Smooth muscle cell (in vitro differentiated cells): ENCODE data around the gene NT5DC2. TPM values are rescaled to one million over a fixed set of nuclear protein-coding genes. Genes with fewer than 3 reads are reported as not detected.
A peak's percentile ranks its signal among the peaks of the same experiment; 100 is the strongest.

ENCODE experiments used
- DNase-seq: peaks from one replicate; lab custom pipeline; 2025; ENCODE audit not compliant: unreplicated experiment; lab: John Stamatoyannopoulos, UW
- H2AFZ ChIP-seq: fragments of 200-600 bp; sonication (generic); 2 replicates; pipeline ENCODE4 v1.6.0; 2016; ENCODE audit warnings: antibody characterized with exemption, low read depth, mild to moderate bottlenecking
- H3F3A ChIP-seq: fragments of 200-600 bp; sonication (generic); 2 replicates; pipeline ENCODE4 v1.6.0; 2017; ENCODE audit warnings: antibody characterized with exemption, low read depth
- H3K27ac ChIP-seq: fragments of 200-600 bp; sonication (generic); 2 replicates; pipeline ENCODE4 v1.5.1; 2016; ENCODE audit warnings: low read depth, mild to moderate bottlenecking
- H3K27me3 ChIP-seq: fragments of 200-600 bp; sonication (generic); 2 replicates; pipeline ENCODE4 v1.6.1; 2016; ENCODE audit warnings: low read depth, mild to moderate bottlenecking
- H3K36me3 ChIP-seq: fragments of 200-600 bp; sonication (generic); 2 replicates; pipeline ENCODE4 v1.5.1; 2016; ENCODE audit warnings: low read depth
- H3K4me1 ChIP-seq: fragments of 200-600 bp; sonication (generic); 2 replicates; pipeline ENCODE4 v1.5.1; 2016; ENCODE audit warnings: low read depth
- H3K4me2 ChIP-seq: fragments of 200-600 bp; sonication (generic); 2 replicates; pipeline ENCODE4 v1.6.0; 2016; ENCODE audit warnings: mild to moderate bottlenecking
- H3K4me3 ChIP-seq: fragments of 200-600 bp; sonication (generic); 2 replicates; pipeline ENCODE4 v1.5.1; 2016; ENCODE audit warnings: mild to moderate bottlenecking
- H3K79me2 ChIP-seq: fragments of 200-600 bp; sonication (generic); 2 replicates; pipeline ENCODE4 v1.6.0; 2016; ENCODE audit warnings: low read depth, mild to moderate bottlenecking
- H3K9ac ChIP-seq: fragments of 200-600 bp; sonication (generic); 2 replicates; pipeline ENCODE4 v1.6.0; 2016; ENCODE audit warnings: low read depth
- H3K9me3 ChIP-seq: fragments of 200-600 bp; sonication (generic); replicated peaks from 2 replicates; pipeline ENCODE4 v1.5.1; 2016; ENCODE audit warnings: low read depth
- H4K20me1 ChIP-seq: fragments of 200-600 bp; sonication (generic); 2 replicates; pipeline ENCODE4 v1.6.0; 2016; ENCODE audit warnings: low read depth
- WGBS: methylation state at CpG from one replicate; pipeline ENCODE4 v1.1.7; 2016; ENCODE audit warnings: low lambda C conversion rate; 5-methylcytosine and 5-hydroxymethylcytosine counted together
- polyA plus RNA-seq: library from polyadenylated mRNA; unstranded; fragments of >200 nt; fragmentation: Nextera tagmentation; extraction: Ambion mirVana; gene quantifications from 2 replicates; pipeline ENCODE4 v1.2.1, GENCODE V29; 2016
- total RNA-seq: library from RNA; depleted of rRNA; stranded (reverse); fragments of >200 nt; gene quantifications from 2 replicates; pipeline ENCODE4 v1.2.3, GENCODE V29; 2014
- TF ChIP-seq, protein P1 (sequence below): fragments of 200-600 bp; sonication (generic); IDR thresholded peaks from 2 replicates; pipeline ENCODE4 v1.5.1; 2017; ENCODE audit warnings: borderline replicate concordance, mild to moderate bottlenecking, antibody characterized with exemption; ENCODE audit not compliant: insufficient read depth, poor library complexity, severe bottlenecking

NT5DC2 gene
- total and polyA plus RNA-seq, 2 experiments from 2014 or later, result 156 to 248 TPM

DNA sequence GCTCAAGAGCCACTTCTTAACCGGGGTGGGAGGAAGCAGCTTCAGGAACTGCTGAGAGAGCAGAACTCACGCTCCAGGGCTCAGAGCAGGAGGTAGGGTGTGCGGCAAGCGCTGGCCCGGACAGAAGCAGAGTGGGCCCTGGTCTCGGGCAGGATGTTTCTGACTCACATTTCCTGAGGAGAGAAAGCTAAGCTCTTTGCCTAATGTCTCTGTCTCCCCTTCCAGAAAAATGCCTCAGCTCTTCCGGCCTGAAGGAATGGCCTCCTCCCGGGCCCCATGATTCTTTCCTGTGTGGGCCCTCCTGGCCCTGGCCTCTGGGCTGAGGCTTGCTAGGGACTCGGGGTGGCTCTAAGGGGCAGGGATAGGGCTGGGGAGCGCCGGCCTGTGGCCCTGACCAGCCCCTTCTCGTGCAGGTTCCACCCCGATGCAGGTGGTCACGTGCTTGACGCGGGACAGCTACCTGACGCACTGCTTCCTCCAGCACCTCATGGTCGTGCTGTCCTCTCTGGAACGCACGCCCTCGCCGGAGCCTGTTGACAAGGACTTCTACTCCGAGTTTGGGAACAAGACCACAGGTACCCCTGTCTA, 42.6 kb downstream of the NT5DC2 start:
- no peaks in the 10 kb centered on the region for H3F3A ChIP-seq
- no peaks in the 10 kb centered on the region for H3K4me1 ChIP-seq
- H3K9me3 ChIP-seq, result no peaks in the 10 kb centered on the region
- H3K4me2 ChIP-seq, result no peak overlapping the region
- no peaks in the 10 kb centered on the region for H3K79me2 ChIP-seq
- TF ChIP-seq, protein P1, sequence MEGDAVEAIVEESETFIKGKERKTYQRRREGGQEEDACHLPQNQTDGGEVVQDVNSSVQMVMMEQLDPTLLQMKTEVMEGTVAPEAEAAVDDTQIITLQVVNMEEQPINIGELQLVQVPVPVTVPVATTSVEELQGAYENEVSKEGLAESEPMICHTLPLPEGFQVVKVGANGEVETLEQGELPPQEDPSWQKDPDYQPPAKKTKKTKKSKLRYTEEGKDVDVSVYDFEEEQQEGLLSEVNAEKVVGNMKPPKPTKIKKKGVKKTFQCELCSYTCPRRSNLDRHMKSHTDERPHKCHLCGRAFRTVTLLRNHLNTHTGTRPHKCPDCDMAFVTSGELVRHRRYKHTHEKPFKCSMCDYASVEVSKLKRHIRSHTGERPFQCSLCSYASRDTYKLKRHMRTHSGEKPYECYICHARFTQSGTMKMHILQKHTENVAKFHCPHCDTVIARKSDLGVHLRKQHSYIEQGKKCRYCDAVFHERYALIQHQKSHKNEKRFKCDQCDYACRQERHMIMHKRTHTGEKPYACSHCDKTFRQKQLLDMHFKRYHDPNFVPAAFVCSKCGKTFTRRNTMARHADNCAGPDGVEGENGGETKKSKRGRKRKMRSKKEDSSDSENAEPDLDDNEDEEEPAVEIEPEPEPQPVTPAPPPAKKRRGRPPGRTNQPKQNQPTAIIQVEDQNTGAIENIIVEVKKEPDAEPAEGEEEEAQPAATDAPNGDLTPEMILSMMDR, result no peak
- WGBS, result 80% methylated on average over 23 of the region's 23 CpGs
- no peaks in the 10 kb centered on the region for H3K27me3 ChIP-seq
- no peak overlapping the region for H3K4me3 ChIP-seq
- peaks cover 38% of the 10 kb centered on the region for H4K20me1 ChIP-seq
- peak overlapping the region; percentile 17 for H3K27ac ChIP-seq
- no peak overlapping the region for H3K9ac ChIP-seq
- H3K36me3 ChIP-seq, result no peaks in the 10 kb centered on the region
- no peak for DNase-seq
- no peak overlapping the region for H2AFZ ChIP-seq

DNA sequence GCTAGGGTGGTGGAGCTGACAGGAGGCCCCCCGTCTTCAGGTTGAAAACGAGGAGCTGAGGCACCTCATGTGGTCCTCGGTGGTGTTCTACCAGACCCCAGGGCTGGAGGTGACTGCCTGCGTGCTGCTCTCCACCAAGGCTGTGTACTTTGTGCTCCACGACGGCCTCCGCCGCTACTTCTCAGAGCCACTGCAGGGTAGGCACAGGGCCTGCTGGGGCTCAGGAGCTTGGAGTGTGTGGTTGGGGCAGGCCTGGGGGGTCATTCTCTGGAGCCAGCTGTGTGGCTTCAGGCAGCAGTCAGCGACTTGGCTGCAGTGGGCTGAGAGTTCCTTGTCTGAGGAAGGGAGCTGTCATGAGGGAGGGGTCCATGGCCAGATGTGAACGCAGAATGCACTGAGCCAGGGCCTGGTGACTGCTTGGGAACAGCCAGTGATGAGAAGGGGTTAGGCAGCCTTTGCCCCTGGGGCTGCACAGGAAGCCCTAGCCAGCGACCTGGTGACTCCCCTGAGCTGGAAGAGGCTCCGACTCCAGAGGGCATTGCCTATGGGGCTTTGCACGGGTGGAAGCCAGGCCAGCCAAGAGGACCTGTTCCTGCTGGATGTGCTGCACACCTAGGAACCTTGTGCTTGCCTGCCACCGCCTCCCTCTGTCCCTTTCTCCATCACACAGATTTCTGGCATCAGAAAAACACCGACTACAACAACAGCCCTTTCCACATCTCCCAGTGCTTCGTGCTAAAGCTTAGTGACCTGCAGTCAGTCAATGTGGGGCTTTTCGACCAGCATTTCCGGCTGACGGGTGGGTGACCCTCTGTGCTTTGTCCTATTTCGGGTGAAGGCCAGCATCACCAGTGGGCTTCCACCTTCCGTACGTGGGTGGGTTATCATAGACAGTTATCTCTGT, 43.4 kb downstream of the NT5DC2 start:
- Histone ChIP-seq H3K36me3 (no peaks in the 10 kb centered on the region), H3F3A (no peaks in the 10 kb centered on the region), H3K27ac (peak overlapping the region; percentile 17), H3K9ac (no peak overlapping the region), H3K27me3 (no peaks in the 10 kb centered on the region), H3K4me2 (no peak overlapping the region), H3K4me3 (no peak overlapping the region), H4K20me1 (peaks cover 38% of the 10 kb centered on the region), H3K9me3 (no peaks in the 10 kb centered on the region), H3K79me2 (no peaks in the 10 kb centered on the region), H3K4me1 (no peaks in the 10 kb centered on the region), H2AFZ (no peak overlapping the region)
- no peak for DNase-seq
- TF ChIP-seq, protein P1, result no peak
- 88% methylated on average over 21 of the region's 22 CpGs for WGBS

DNA sequence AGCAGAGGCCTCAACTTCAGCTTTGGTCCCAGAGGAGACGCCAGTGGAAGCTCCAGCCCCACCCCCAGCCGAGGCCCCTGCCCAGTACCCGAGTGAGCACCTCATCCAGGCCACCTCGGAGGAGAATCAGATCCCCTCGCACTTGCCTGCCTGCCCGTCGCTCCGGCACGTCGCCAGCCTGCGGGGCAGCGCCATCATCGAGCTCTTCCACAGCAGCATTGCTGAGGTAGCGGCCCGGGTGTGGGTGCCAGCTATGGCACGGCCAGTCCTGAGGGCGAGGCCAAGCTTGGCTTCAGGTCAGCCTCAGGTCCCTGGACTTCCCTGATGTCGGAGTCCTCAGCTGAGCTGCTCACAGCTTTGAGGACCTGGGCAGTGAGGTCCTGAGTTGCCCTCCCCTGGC, 44.2 kb downstream of the NT5DC2 start:
- DNase-seq, result no peak
- no peak overlapping the region for H3K27ac ChIP-seq
- H3K4me2 ChIP-seq, result no peak overlapping the region
- no peak overlapping the region for H3K4me3 ChIP-seq
- no peaks in the 10 kb centered on the region for H3K4me1 ChIP-seq
- no peak overlapping the region for H3K9ac ChIP-seq
- H3K27me3 ChIP-seq, result no peaks in the 10 kb centered on the region
- no peak overlapping the region for H2AFZ ChIP-seq
- TF ChIP-seq, protein P1, result no peak
- peaks cover 44% of the 10 kb centered on the region for H4K20me1 ChIP-seq
- H3K36me3 ChIP-seq, result no peaks in the 10 kb centered on the region
- no peaks in the 10 kb centered on the region for H3K79me2 ChIP-seq
- no peaks in the 10 kb centered on the region for H3F3A ChIP-seq
- WGBS, result 94% methylated on average over 18 of the region's 18 CpGs
- H3K9me3 ChIP-seq, result no peaks in the 10 kb centered on the region
